ENCODE results near the gene CARD8.

CARD8 gene

DNA sequence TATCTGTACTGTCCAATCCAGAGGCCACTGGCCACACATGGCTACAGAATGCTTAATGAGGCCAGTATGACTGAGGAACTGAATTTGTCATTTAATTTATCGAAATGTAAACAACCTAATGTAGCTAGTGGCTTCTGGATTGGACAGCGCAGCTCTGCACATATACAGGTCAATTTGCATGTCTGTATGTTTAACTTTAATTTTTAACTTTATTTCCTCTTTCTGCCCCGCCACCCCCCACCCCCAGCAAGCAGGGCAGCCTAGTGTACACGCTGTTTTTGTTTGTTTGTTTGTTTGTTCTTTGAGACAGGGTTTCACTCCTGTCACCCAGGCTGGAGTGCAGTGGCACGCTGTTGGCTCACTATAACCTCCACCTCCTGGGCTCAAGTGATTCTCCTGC, 69.7 kb downstream of the CARD8 start:
- TF ChIP-seq, protein P1, sequence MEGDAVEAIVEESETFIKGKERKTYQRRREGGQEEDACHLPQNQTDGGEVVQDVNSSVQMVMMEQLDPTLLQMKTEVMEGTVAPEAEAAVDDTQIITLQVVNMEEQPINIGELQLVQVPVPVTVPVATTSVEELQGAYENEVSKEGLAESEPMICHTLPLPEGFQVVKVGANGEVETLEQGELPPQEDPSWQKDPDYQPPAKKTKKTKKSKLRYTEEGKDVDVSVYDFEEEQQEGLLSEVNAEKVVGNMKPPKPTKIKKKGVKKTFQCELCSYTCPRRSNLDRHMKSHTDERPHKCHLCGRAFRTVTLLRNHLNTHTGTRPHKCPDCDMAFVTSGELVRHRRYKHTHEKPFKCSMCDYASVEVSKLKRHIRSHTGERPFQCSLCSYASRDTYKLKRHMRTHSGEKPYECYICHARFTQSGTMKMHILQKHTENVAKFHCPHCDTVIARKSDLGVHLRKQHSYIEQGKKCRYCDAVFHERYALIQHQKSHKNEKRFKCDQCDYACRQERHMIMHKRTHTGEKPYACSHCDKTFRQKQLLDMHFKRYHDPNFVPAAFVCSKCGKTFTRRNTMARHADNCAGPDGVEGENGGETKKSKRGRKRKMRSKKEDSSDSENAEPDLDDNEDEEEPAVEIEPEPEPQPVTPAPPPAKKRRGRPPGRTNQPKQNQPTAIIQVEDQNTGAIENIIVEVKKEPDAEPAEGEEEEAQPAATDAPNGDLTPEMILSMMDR (IDR thresholded peaks at IDR 0.05; ENCODE audit: low read depth, low read length): no peak
- no peak overlapping the region for H3K4me3 ChIP-seq (replicated peaks in 1 of 2; ENCODE audit: low read depth in 2 of 2, low read length in 2 of 2)
- no peak for DNase-seq (ENCODE audit: low read depth in 2 of 2)

DNA sequence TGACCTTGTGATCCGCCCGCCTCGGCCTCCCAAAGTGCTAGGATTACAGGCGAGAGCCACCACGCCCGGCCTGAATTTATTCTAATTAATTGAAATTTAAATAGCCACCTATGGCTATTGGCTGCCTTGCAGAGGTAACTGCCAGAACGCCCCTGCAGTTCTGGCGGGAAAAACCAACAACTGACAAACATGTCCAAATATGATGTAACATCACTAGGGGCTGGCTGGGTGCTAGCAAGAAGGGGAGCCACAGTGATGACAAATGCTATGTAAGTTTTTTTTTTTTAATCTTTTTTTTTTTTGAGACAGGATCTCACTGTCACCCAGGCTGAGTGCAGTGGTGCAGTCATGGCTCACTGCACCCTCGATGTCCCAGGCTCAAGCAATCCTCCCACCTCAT, 72.4 kb downstream of the CARD8 start:
- no peak for DNase-seq (ENCODE audit: low read depth in 2 of 2)
- TF ChIP-seq, protein P1 (IDR thresholded peaks at IDR 0.05; ENCODE audit: low read depth, low read length): no peak
- no peak overlapping the region for H3K4me3 ChIP-seq (replicated peaks in 1 of 2; ENCODE audit: low read depth in 2 of 2, low read length in 2 of 2)

DNA sequence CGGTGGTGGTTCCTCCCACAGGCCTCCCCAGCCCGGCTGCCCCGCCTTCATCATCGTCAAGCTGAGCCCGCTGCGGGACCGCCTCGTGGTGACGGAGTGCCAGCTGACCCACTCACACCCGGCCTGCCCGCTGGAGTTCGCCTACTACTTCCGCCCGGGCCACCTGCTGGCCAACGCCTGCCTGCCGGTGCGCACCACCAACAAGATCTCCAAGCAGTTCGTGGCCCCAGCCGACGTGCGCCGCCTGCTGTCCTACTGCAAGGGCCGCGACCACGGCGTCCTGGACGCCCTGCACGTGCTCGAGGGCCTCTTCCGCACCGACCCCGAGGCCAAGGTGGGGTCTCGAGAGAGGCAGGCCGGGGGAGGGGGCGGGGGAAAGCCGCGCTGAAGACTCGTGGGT, 73.3 kb downstream of the CARD8 start:
- no peak for DNase-seq (ENCODE audit: low read depth in 2 of 2)
- TF ChIP-seq, protein P1 (IDR thresholded peaks at IDR 0.05; ENCODE audit: low read depth, low read length): no peak
- no peak overlapping the region for H3K4me3 ChIP-seq (replicated peaks in 1 of 2; ENCODE audit: low read depth in 2 of 2, low read length in 2 of 2)

DNA sequence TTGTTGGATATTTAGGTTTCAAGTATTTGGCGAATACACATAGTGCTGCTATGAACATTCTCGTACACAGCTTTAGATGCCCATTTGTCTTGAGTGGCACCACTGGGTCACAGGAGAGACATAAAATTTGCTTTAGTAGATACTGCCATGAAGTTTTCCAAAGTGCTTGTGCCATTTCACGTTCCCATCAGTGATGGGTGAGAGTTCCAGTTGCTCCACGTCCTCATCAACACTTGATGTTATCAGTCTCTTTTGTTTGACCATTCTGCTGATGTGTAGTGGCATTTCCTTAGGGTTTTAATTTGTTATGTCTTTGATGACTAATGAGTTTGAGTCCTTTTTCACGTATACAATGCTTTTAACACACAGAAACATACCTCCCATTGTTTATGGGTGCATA, 74.2 kb downstream of the CARD8 start:
- TF ChIP-seq, protein P1 (IDR thresholded peaks at IDR 0.05; ENCODE audit: low read depth, low read length): no peak
- no peak for DNase-seq (ENCODE audit: low read depth in 2 of 2)
- H3K4me3 ChIP-seq (replicated peaks in 1 of 2; ENCODE audit: low read depth in 2 of 2, low read length in 2 of 2): no peak overlapping the region

DNA sequence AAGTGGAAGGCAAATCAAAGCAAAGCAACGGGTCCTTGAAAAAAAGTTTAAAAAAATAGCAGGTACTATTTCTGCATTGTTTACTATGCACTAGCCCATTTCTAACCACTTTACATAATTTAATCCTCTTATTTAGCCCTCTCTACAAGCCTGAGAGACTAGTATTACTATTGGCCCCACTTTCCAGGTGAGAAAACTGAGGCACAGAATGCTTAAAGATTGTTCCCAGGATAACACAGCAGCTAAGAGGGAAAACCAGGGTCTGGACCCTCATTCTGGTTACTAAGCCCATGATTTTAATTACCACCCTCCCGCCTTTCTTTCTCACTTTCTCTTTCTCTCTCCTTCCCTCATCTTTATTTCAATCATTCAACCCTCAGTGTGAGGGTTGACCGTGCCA, 79.5 kb downstream of the CARD8 start:
- DNase-seq (ENCODE audit: low read depth in 2 of 2): no peak
- H3K4me3 ChIP-seq (replicated peaks in 1 of 2; ENCODE audit: low read depth in 2 of 2, low read length in 2 of 2): no peak overlapping the region

DNA sequence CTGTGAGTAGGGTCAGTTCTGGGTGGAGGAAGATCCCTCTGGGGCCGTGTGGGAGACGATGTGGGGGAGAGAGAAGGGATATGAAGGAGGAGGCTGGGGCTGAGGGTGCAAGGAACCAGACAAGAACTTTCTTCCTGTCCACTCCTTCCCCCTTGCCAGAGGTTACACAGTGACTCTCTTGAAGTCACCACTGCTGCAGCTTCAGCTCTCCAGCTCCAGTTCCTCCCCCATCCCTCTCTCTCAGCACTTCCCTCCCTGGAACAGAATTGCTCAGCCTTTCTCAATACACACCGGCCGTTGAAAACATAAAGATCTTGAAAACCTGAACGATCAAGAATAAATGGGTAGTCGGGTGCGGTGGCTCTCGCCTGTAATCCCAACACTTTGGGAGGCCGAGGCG, 80.1 kb downstream of the CARD8 start:
- DNase-seq (ENCODE audit: low read depth in 2 of 2): no peak
- no peak overlapping the region for H3K4me3 ChIP-seq (replicated peaks in 1 of 2; ENCODE audit: low read depth in 2 of 2, low read length in 2 of 2)
- TF ChIP-seq, protein P1 (IDR thresholded peaks at IDR 0.05; ENCODE audit: low read depth, low read length): no peak

More for the DNA sequence above, 79.5 kb downstream of the CARD8 start:
- TF ChIP-seq, protein P1 (IDR thresholded peaks at IDR 0.05; ENCODE audit: low read depth, low read length): no peak

DNA sequence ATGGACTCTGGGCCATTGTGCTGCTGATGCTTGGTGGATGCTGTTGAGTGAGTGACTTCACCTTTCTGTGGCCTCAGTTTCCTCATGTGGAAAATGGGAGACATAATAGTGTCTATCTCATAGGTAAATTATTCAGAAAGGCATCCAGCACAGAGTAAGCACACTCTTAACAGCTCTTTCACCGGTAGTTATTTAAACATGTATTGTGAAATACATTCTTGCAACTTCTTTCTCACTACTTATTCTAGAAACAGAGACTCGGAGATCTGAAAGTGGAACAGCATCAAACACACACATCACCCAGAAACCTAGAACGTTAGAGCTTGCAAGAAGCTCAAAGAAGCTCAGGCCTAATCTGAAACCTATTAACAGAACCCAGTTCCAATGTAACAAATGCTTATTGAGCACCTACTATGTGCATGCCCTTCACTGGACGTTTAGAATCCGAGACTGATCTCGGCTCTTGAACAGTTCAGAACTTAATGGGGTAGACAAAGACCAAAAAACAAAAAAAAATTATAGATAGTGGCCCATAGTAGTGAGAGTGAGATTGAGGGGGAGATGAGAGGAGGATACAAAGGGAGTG, 81.2 kb downstream of the CARD8 start:
- TF ChIP-seq, protein P1 (IDR thresholded peaks at IDR 0.05; ENCODE audit: low read depth, low read length): no peak
- no peak for DNase-seq (ENCODE audit: low read depth in 2 of 2)
- H3K4me3 ChIP-seq (replicated peaks in 1 of 2; ENCODE audit: low read depth in 2 of 2, low read length in 2 of 2): no peak overlapping the region
